GM12875 (cell line): ENCODE results near the gene CD164L2.
A peak's percentile ranks its signal among the peaks of the same experiment; 100 is the strongest.

Experiments
- H3K4me3 ChIP-seq: one replicate; pipeline ENCODE4 v1.5.1; 2011; ENCODE audit warnings: low read depth, low read length, control low read depth
- TF ChIP-seq, protein P1 (sequence below): IDR thresholded peaks from 2 replicates; pipeline ENCODE4 v1.5.1; 2011; ENCODE audit warnings: low read depth, mild to moderate bottlenecking, control low read depth, inconsistent platforms, low read length, moderate library complexity, borderline replicate concordance; ENCODE audit not compliant: insufficient read depth

Gene CD164L2

GRCh38 chr1:27350663-27351540, 32.2 kb downstream of the CD164L2 start:
- no peak overlapping the region for H3K4me3 ChIP-seq
- TF ChIP-seq, protein P1, sequence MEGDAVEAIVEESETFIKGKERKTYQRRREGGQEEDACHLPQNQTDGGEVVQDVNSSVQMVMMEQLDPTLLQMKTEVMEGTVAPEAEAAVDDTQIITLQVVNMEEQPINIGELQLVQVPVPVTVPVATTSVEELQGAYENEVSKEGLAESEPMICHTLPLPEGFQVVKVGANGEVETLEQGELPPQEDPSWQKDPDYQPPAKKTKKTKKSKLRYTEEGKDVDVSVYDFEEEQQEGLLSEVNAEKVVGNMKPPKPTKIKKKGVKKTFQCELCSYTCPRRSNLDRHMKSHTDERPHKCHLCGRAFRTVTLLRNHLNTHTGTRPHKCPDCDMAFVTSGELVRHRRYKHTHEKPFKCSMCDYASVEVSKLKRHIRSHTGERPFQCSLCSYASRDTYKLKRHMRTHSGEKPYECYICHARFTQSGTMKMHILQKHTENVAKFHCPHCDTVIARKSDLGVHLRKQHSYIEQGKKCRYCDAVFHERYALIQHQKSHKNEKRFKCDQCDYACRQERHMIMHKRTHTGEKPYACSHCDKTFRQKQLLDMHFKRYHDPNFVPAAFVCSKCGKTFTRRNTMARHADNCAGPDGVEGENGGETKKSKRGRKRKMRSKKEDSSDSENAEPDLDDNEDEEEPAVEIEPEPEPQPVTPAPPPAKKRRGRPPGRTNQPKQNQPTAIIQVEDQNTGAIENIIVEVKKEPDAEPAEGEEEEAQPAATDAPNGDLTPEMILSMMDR = no peak

DNA sequence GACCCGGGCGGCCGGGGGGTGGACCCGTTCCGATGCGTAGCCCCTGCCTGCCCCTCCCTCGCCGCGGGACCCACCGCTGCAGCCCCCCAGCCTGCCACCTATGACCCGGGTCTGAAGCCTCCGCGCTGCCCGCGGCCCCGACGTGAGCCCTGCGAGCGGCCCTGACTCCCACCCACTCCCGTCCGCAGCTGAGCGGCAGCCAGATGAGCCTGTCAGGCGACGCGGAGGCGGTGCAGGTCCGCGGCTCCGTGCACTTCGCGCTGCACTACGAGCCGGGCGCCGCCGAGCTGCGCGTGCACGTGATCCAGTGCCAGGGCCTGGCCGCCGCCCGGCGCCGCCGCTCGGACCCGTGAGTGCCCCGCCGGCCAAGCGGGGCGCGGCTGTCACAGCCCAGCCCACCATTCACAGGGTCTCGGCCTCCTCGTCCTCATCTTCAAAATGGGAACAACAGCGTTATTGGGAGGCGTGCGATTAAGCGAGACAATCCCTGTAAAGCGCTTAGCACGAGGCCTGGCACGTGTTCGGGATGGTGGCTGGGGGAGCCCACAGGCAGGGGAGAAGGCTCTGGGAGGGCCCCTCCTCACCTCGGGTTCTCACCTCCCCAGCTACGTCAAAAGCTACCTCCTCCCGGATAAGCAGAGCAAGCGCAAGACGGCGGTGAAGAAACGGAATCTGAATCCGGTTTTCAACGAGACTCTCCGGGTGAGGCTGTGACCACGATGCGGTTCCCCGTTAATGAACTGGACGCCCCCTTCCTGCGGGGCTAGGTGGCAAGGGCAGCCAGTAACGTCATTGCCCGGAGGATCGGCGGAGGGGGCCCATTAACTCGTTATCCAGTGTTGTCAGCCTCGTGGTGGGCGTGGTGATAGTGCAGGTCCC, 33.1 kb downstream of the CD164L2 start:
- TF ChIP-seq, protein P1 = no peak
- no peak overlapping the region for H3K4me3 ChIP-seq

DNA sequence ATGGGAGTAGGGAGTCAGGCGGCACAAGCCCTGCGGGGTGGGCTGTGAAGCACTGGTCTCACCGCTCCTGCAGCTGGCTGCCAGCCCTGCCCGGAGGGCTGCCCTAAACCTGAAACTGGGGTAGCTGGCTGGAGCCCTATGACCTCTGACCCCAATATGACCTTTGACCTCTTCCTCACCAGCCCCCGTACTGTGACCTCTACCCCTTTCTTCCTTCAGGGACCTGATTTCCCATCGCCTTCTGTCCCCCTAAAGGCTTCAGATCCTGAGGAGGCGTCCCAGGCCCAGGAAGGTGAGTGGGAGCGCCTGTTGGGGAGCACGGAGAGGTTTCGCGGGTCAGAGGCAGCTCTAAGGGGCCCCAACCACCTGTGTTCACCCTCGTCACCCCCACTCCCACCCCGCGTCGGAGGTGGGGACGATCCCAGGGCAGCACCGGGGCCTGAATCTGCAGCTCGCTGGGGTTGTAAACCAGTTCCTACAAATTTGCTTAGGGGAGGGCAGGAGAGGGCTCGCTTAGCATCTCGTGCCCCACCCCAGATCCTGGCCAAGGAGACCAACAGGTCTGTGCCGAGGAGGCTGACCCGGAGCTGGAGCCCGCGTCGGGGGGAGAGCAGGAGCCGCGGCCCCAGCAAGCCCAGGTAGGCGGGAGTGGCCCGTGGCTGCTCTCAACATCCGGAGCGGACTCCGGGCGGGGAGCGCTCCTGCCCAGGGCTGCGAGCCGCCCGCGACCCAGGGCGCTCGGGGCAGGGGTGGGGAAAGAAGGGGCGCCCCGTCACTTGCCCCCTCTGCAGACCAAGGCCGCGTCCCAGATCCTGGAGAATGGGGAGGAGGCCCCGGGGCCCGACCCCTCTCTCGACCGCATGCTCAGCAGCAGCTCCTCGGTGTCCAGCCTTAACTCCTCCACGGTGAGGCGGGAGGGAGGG, 34.0 kb downstream of the CD164L2 start:
- H3K4me3 ChIP-seq = peak overlapping the region; percentile 3
- TF ChIP-seq, protein P1 = no peak

GRCh38 chr1:27346991-27347624, 36.0 kb downstream of the CD164L2 start:
- TF ChIP-seq, protein P1 = no peak
- no peak overlapping the region for H3K4me3 ChIP-seq

DNA sequence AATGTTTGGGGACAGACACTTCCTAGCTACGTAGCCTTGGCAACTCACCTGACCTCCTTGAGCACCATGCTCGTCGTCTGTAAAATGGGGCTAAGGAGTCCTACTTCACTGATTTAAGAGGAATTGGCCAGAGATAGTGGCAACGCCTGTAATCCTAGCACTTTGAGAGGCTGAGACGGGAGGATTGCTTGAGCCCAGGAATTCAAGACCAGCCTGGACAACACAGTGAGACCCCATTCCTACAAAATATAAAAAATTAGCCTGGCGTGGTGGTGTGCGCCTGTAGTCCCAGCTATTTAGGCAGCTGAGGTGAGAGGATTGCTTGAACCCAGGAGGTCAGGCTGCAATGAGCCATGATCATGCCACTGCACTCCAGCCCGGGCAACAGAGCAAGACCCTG, 36.8 kb downstream of the CD164L2 start:
- H3K4me3 ChIP-seq = no peak overlapping the region
- TF ChIP-seq, protein P1 = no peak

DNA sequence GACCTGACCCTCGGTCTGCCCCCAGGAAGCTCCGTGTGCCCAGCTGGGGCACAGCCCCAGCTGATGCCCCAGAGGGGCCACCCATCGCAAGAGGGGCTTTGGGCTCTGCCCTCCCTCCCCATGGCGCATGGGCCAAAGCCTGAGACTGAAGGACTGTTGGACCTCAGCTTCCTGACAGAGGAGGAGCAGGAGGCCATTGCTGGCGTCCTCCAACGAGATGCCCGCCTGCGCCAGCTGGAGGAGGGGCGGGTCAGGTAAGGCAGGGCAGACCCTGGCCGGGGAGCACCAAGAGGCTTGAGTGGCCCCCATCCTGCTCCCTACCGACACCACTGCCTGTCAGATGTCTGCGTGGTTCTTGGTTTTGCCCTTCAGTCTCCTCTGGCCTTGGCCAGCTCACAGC, 37.9 kb downstream of the CD164L2 start:
- H3K4me3 ChIP-seq = no peak overlapping the region
- TF ChIP-seq, protein P1 = no peak
